ENCODE results near the gene SNCAIP. TPM values are rescaled to one million over a fixed set of nuclear protein-coding genes. Genes with fewer than 3 reads are reported as not detected.

Gene SNCAIP
- total RNA-seq, 1 experiment from 2014 or later, result 3.0 TPM

- Histone ChIP-seq H4K91ac (ENCODE audit: insufficient read length, low read depth, low read length) (no peak overlapping the region), H2AK5ac (ENCODE audit: insufficient read length, low read length) (no peak overlapping the region)
- TF ChIP-seq, protein P1, sequence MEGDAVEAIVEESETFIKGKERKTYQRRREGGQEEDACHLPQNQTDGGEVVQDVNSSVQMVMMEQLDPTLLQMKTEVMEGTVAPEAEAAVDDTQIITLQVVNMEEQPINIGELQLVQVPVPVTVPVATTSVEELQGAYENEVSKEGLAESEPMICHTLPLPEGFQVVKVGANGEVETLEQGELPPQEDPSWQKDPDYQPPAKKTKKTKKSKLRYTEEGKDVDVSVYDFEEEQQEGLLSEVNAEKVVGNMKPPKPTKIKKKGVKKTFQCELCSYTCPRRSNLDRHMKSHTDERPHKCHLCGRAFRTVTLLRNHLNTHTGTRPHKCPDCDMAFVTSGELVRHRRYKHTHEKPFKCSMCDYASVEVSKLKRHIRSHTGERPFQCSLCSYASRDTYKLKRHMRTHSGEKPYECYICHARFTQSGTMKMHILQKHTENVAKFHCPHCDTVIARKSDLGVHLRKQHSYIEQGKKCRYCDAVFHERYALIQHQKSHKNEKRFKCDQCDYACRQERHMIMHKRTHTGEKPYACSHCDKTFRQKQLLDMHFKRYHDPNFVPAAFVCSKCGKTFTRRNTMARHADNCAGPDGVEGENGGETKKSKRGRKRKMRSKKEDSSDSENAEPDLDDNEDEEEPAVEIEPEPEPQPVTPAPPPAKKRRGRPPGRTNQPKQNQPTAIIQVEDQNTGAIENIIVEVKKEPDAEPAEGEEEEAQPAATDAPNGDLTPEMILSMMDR (conservative IDR thresholded peaks at IDR 0.05), result no peak
Measured at GRCh38 chr5:122339591-122339990, 27.6 kb downstream of the SNCAIP start.

More at GRCh38 chr5:122339591-122339990, 27.6 kb downstream of the SNCAIP start:
- Histone ChIP-seq H3K4ac (ENCODE audit: low read depth, low read length) (no peak overlapping the region), H3K27ac (ENCODE audit: insufficient read length, low read depth, low read length) (no peak overlapping the region), H3K4me1 (ENCODE audit: insufficient read depth, low read length) (no peaks in the 10 kb centered on the region), H3K14ac (ENCODE audit: insufficient read depth, low read length) (no peak overlapping the region), H2BK120ac (ENCODE audit: low read depth, low read length, poor library complexity, severe bottlenecking) (no peak overlapping the region), H3K23me2 (ENCODE audit: insufficient read length, low read depth, low read length, poor library complexity, severe bottlenecking) (no peaks in the 10 kb centered on the region), H2AFZ (ENCODE audit: low read length) (no peak overlapping the region), H4K8ac (replicated peaks; ENCODE audit: insufficient read length, low read depth, low read length) (no peak overlapping the region), H2BK5ac (ENCODE audit: insufficient read length, low read length) (no peak overlapping the region), H3K9me3 (ENCODE audit: control insufficient read depth, low read depth, low read length) (no peaks in the 10 kb centered on the region), H4K20me1 (ENCODE audit: control insufficient read depth, insufficient read depth, insufficient read length) (no peaks in the 10 kb centered on the region), H2BK12ac (ENCODE audit: insufficient read length, low read depth, low read length) (no peak overlapping the region), H3K18ac (ENCODE audit: insufficient read length, low read depth, low read length) (no peak overlapping the region), H2BK20ac (ENCODE audit: low read depth, low read length, poor library complexity, severe bottlenecking) (no peak overlapping the region), H3K56ac (ENCODE audit: insufficient read length, low read depth, low read length) (no peak overlapping the region), H2BK15ac (ENCODE audit: low read depth, low read length) (no peak overlapping the region), H3T11ph (ENCODE audit: low read length) (no peak overlapping the region), H3K79me2 (ENCODE audit: insufficient read depth, low read length) (no peaks in the 10 kb centered on the region), H4K5ac (ENCODE audit: insufficient read length, low read depth, low read length) (no peak overlapping the region), H3K4me2 (ENCODE audit: insufficient read depth, insufficient read length, low read length) (no peak overlapping the region), H3K9ac (ENCODE audit: extremely low read depth, insufficient read length, low read length) (no peak overlapping the region), H3K79me1 (ENCODE audit: insufficient read depth, low read depth, low read length, poor library complexity, severe bottlenecking) (no peaks in the 10 kb centered on the region), H3K27me3 (ENCODE audit: insufficient read depth, low read length) (no peaks in the 10 kb centered on the region), H3K23ac (ENCODE audit: insufficient read length, low read depth, low read length) (no peak overlapping the region)
- Mint-ChIP-seq H3K9me3 (no peaks in the 10 kb centered on the region), H3K4me1 (no peaks in the 10 kb centered on the region), H3K27me3 (ENCODE audit: low read depth) (no peaks in the 10 kb centered on the region), H3K4me3 (no peak overlapping the region), H3K27ac (no peak overlapping the region), H3K36me3 (ENCODE audit: insufficient read depth in 1 of 3, low read depth in 3 of 3) (no peaks in the 10 kb centered on the region)
- DNase-seq, result no peak
- no CpG with 5 or more reads among the region's 5 CpGs for WGBS (ENCODE audit: extremely low coverage, insufficient read length, low lambda C conversion rate)
